Keratinocyte (primary cell): ENCODE results near the gene MIEN1.

Source experiments
- EZH2 ChIP-seq: IDR thresholded peaks from one replicate; pipeline ENCODE4 v1.6.1; 2012; ENCODE audit warnings: inconsistent platforms, mild to moderate bottlenecking, low read length, moderate library complexity
- TF ChIP-seq, protein P1 (sequence below), 3 experiments: IDR thresholded peaks in 1 of 3; conservative IDR thresholded peaks in 1 of 3; optimal IDR thresholded peaks in 1 of 3; 2 replicates in 2 of 3; 3 replicates in 1 of 3; pipeline versions ENCODE3 to v1.5.1; 2011; ENCODE audit warnings: low read length in 3 of 3, mild to moderate bottlenecking in 3 of 3, moderate library complexity in 2 of 3, control low read depth in 1 of 3, inconsistent platforms in 1 of 3; ENCODE audit not compliant: insufficient read depth in 2 of 3; ENCODE audit errors: extremely low read depth in 1 of 3

DNA sequence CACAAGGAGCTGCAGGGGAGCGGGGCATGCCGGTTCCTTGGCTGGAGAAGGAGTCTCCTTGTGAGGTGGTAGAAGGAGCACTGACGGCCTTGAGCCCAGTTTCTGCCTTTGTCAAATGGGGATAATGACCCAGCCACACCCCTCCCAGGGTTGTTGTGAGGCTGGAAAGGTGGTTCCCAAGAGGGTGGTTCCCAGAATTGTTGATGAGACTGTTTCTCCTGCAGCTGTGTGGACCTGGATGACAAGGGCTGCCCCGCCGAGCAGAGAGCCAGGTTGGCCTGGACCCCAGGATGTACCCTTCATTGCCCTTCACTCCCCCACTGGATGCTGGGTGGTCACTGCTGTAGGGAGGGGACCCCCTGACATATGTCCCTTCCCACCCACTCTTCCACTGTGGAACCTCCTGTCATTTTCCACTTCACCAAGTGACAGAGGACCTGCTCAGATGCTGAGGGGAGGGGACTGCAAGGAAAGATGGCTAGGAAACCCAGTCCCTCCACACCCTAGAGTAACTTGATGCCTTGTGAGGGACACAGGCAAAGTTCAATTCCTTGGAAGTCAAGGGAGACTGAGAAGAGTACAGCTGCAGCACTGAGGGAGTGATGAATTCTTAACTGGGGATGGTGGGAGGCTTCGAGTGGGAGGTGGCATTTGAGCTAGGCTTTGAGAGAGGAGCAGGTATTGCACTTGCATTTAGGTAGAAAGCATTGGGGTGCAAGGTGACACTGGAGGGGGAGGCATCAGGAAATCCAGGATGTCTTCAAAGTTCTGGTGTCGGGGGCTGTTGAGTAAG is 10.6 kb downstream of the MIEN1 start:
- TF ChIP-seq EZH2, result no peak
- TF ChIP-seq, protein P1, sequence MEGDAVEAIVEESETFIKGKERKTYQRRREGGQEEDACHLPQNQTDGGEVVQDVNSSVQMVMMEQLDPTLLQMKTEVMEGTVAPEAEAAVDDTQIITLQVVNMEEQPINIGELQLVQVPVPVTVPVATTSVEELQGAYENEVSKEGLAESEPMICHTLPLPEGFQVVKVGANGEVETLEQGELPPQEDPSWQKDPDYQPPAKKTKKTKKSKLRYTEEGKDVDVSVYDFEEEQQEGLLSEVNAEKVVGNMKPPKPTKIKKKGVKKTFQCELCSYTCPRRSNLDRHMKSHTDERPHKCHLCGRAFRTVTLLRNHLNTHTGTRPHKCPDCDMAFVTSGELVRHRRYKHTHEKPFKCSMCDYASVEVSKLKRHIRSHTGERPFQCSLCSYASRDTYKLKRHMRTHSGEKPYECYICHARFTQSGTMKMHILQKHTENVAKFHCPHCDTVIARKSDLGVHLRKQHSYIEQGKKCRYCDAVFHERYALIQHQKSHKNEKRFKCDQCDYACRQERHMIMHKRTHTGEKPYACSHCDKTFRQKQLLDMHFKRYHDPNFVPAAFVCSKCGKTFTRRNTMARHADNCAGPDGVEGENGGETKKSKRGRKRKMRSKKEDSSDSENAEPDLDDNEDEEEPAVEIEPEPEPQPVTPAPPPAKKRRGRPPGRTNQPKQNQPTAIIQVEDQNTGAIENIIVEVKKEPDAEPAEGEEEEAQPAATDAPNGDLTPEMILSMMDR (optimal IDR thresholded peaks at IDR 0.05 in 1 of 3, IDR thresholded peaks at IDR 0.05 in 1 of 3, conservative IDR thresholded peaks at IDR 0.05 in 1 of 3; ENCODE audit: extremely low read depth in 1 of 3, insufficient read depth in 2 of 3, low read length in 3 of 3), result no peak
